GM12874 (cell line): ENCODE results near the gene CSNK1G1.

ENCODE experiments used
- TF ChIP-seq, protein P1 (sequence below): IDR thresholded peaks from 2 replicates; pipeline ENCODE4 v1.5.1; 2011; ENCODE audit warnings: low read depth, mild to moderate bottlenecking, control low read depth, low read length, moderate library complexity; ENCODE audit not compliant: insufficient read depth

The CSNK1G1 gene

DNA sequence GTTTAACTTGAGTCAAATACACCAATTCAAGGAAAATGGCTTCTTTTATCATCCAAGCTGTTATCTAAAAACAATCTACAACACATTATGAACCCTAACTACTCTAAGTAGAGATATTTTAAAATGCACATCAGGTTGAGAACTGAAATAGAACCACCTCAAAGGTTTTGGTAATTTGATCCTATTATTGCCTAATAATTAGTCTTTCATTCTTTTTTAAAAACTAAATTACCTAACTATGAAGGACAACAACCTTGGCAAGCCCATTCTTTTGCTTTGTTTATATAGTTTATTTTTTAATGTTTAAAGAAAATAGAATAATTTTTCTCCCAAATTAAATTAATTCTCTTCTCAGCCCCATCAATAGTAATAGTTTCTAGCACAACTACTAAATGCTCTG, 132.1 kb downstream of the CSNK1G1 start:
- TF ChIP-seq, protein P1, sequence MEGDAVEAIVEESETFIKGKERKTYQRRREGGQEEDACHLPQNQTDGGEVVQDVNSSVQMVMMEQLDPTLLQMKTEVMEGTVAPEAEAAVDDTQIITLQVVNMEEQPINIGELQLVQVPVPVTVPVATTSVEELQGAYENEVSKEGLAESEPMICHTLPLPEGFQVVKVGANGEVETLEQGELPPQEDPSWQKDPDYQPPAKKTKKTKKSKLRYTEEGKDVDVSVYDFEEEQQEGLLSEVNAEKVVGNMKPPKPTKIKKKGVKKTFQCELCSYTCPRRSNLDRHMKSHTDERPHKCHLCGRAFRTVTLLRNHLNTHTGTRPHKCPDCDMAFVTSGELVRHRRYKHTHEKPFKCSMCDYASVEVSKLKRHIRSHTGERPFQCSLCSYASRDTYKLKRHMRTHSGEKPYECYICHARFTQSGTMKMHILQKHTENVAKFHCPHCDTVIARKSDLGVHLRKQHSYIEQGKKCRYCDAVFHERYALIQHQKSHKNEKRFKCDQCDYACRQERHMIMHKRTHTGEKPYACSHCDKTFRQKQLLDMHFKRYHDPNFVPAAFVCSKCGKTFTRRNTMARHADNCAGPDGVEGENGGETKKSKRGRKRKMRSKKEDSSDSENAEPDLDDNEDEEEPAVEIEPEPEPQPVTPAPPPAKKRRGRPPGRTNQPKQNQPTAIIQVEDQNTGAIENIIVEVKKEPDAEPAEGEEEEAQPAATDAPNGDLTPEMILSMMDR, result no peak

DNA sequence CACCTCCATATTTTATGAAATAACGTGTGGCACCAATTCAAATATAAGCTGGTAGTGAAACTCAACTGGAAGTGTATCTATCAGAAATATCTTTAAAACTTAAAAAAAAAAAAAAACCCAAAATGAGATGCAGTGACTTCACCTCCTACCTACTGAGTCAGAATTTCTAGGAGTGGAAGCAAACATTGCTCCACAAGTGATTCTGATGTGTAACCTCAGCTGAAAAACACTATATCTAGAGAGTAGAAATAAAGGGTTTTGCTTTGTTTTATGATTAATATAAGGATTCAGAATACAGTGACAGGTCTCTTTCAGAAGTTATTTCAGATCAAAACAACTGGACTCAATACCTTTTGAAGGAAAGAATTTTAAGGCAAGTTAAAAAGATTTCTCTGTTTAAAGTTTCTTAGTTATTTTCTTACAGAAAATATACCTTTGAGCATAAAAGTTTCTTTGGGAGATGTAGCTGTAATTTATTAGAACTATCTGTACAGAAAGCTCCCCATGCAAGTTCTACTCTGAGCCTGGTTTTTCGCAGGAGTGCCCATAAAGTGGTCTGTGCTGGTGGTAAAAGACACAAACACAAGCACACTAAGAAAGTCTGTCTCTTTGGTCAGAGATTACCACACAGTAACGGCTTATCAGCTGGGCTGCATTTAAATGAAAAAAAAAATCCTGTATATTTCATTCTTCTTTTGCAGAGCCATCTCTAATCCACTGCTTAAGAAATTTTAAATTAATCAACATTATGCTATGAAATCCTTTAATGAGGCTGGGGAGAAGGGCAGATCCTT, 133.2 kb downstream of the CSNK1G1 start:
- TF ChIP-seq, protein P1, result no peak

DNA sequence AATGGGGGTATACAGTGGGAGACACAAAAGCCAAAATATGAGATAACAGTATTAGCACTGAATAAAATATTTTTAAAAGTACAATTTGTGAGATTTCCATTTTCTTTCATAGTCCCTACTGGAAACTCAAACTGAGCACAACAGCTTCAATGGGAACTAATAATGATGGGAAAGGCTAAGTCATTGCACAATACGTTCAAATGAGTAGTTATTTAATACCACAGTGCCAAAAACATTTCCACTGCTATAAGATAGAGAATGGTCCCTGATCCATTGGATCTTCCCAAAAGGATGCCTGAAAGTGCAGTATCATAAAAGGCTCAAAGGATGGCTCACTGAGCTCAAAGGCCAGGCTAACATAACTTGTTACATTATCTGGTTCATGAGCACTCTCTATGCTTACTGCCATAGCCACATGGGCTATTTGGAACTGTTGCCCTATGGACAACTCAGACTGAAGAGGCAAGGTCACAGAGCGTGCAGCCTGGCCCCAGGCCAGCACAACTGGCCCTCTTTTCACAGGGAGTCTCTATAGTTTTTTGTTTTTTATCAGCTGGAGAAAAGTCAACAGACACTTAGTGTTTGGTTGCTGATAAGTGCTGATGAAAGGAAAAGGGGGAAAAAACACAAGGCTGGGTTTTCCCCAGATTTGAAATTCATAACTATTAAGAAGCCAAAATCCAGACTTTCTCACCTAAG, 139.1 kb downstream of the CSNK1G1 start:
- TF ChIP-seq, protein P1, result no peak

DNA sequence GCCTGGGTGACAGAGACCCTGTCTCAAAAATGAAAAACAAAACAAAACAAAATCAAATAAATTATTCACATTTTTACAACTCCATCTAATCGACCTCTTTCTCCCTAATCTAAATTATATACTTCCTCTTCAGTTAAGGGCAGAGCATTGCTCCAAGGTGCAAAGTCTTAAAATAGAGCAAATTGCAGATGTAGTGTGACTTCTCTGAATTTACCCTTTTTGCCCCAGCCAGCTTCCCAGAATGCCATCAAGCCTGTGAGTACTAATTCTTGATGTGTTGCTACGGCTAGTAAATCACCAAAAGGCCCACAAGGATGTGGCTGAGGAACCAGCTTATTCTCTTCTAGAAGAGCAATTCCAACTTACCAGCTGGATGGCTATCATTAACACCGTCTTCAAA, 139.8 kb downstream of the CSNK1G1 start:
- TF ChIP-seq, protein P1, result no peak

DNA sequence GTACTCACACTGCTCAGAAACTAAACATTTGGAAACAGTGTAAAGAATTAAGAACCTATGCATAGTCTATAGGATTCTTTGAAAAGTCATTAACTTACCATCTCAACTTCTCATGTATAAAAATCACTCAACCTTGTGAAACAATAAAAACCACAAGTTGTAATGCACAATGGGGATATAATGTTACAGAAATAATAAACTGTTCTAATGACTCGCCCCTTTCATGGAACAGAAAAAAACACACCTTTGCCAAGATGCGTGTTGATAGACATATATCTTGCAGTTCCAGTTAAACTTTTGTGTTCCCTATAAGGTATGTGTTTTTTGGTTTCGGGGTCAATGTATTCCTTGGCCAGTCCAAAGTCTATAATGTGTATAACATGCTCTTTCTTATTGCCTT, 142.3 kb downstream of the CSNK1G1 start:
- TF ChIP-seq, protein P1, result no peak

DNA sequence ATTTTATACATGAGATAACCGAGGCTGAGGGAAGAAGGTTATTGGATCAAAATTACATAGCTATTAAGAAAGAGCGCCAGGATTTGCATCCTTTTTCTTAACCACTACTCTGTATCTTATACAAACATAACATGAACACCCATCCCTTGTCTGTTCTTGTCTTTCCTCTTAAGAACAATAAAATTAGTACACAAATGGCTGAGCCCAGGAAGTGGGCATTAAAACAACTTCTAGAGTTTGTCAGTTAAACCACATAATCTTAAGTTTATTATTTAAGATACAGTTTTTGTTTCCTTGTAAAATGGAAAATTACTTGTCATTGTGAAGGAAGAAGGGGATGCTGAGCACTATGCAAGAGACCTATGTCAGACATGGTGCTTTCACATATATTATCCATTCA, 144.3 kb downstream of the CSNK1G1 start:
- TF ChIP-seq, protein P1, result no peak

DNA sequence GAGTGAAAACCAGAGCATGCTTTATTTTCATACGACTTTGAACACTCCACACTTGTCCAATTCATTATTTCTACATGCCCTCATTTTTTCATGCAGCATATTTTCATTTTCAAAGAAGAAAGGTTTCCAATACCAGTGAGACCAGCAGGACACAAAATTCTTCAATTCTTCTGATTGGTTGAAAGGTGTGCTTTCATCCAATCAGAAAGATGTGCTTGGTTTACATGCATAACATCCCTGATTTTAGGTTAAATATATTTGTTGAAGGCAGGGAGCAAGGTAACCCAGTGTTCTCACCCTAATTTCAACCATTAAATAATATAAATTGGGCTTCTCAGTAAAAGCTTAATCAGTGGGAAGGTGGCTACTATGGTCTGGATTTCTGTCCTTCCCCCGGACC, 145.6 kb downstream of the CSNK1G1 start:
- TF ChIP-seq, protein P1, result no peak
